Activated naive CD4-positive, alpha-beta T cell treated with anti-CD3 and anti-CD28 coated beads, Interleukin-2, amount 50 U/mL, for 24 hours (primary cell): ENCODE measurements around the gene NKIRAS2.

Experiments used
- H3K27ac Mint-ChIP-seq: one replicate; pipeline ENCODE4 v1.8.0; 2021; ENCODE audit warnings: mild to moderate bottlenecking, mixed read lengths
- H3K27me3 Mint-ChIP-seq: one replicate; pipeline ENCODE4 v1.8.0; 2021; ENCODE audit warnings: mixed read lengths
- H3K36me3 Mint-ChIP-seq: one replicate; pipeline ENCODE4 v1.8.0; 2021; ENCODE audit warnings: mixed read lengths
- H3K4me1 Mint-ChIP-seq: one replicate; pipeline ENCODE4 v1.8.0; 2021; ENCODE audit warnings: mixed read lengths
- H3K4me3 Mint-ChIP-seq: one replicate; pipeline ENCODE4 v1.8.0; 2021; ENCODE audit warnings: mild to moderate bottlenecking, mixed read lengths
- H3K9me3 Mint-ChIP-seq: one replicate; pipeline ENCODE4 v1.8.0; 2021; ENCODE audit warnings: mixed read lengths

NKIRAS2 gene

GRCh38 chr17:42034059-42034458 lies 14.2 kb downstream of the NKIRAS2 start:
- Mint-ChIP-seq H3K27ac (no peak overlapping the region), H3K36me3 (no peaks in the 10 kb centered on the region), H3K27me3 (peaks cover 5% of the 10 kb centered on the region), H3K4me1 (peaks cover 8% of the 10 kb centered on the region), H3K4me3 (no peak overlapping the region), H3K9me3 (no peaks in the 10 kb centered on the region)

- Mint-ChIP-seq H3K27ac (no peak overlapping the region), H3K4me1 (peaks cover 8% of the 10 kb centered on the region), H3K27me3 (peaks cover 5% of the 10 kb centered on the region), H3K4me3 (no peak overlapping the region), H3K36me3 (no peaks in the 10 kb centered on the region), H3K9me3 (no peaks in the 10 kb centered on the region)
These were observed 18.5 kb downstream of the NKIRAS2 start for GRCh38 chr17:42038221-42038973.

- Mint-ChIP-seq H3K9me3 (no peaks in the 10 kb centered on the region), H3K27ac (no peak overlapping the region), H3K27me3 (peaks cover 5% of the 10 kb centered on the region), H3K4me3 (no peak overlapping the region), H3K36me3 (no peaks in the 10 kb centered on the region), H3K4me1 (no peaks in the 10 kb centered on the region)
These were observed 20.2 kb downstream of the NKIRAS2 start for GRCh38 chr17:42039794-42040763.

- peaks cover 5% of the 10 kb centered on the region for H3K27me3 Mint-ChIP-seq
- no peak overlapping the region for H3K27ac Mint-ChIP-seq
- H3K4me3 Mint-ChIP-seq = no peak overlapping the region
- no peaks in the 10 kb centered on the region for H3K36me3 Mint-ChIP-seq
- H3K4me1 Mint-ChIP-seq = no peaks in the 10 kb centered on the region
- H3K9me3 Mint-ChIP-seq = no peaks in the 10 kb centered on the region
These were observed 20.9 kb downstream of the NKIRAS2 start for GRCh38 chr17:42040818-42041217.

- no peak overlapping the region for H3K4me3 Mint-ChIP-seq
- H3K27ac Mint-ChIP-seq = no peak overlapping the region
- no peaks in the 10 kb centered on the region for H3K4me1 Mint-ChIP-seq
- no peaks in the 10 kb centered on the region for H3K9me3 Mint-ChIP-seq
- H3K27me3 Mint-ChIP-seq = peaks cover 5% of the 10 kb centered on the region
- no peaks in the 10 kb centered on the region for H3K36me3 Mint-ChIP-seq
These were observed 21.7 kb downstream of the NKIRAS2 start for GRCh38 chr17:42041619-42042018.

- Mint-ChIP-seq H3K4me3 (no peak overlapping the region), H3K27me3 (peaks cover 2% of the 10 kb centered on the region), H3K9me3 (no peaks in the 10 kb centered on the region), H3K27ac (no peak overlapping the region), H3K36me3 (no peaks in the 10 kb centered on the region), H3K4me1 (no peaks in the 10 kb centered on the region)
These were observed 22.9 kb downstream of the NKIRAS2 start for GRCh38 chr17:42042598-42043319.

- H3K27me3 Mint-ChIP-seq = no peaks in the 10 kb centered on the region
- no peak overlapping the region for H3K4me3 Mint-ChIP-seq
- H3K9me3 Mint-ChIP-seq = no peaks in the 10 kb centered on the region
These were observed 25.8 kb downstream of the NKIRAS2 start for GRCh38 chr17:42045719-42046118.

GRCh38 chr17:42047343-42047742 lies 27.5 kb downstream of the NKIRAS2 start:
- Mint-ChIP-seq H3K27me3 (peaks cover 2% of the 10 kb centered on the region), H3K9me3 (no peaks in the 10 kb centered on the region), H3K27ac (no peak overlapping the region), H3K4me3 (no peak overlapping the region), H3K4me1 (peaks cover 6% of the 10 kb centered on the region), H3K36me3 (no peaks in the 10 kb centered on the region)

More at GRCh38 chr17:42045719-42046118, 25.8 kb downstream of the NKIRAS2 start:
- Mint-ChIP-seq H3K36me3 (no peaks in the 10 kb centered on the region), H3K4me1 (peaks cover 2% of the 10 kb centered on the region), H3K27ac (no peak overlapping the region)

GRCh38 chr17:42049834-42050392 lies 30.0 kb downstream of the NKIRAS2 start:
- H3K27me3 Mint-ChIP-seq = peaks cover 10% of the 10 kb centered on the region

GRCh38 chr17:42050393-42051012 lies 30.6 kb downstream of the NKIRAS2 start, which contains the start of gene C17orf113:
Gene C17orf113 (minus strand): TSS chr17:42050601. CDS start chr17:42043376, 7,225 bp downstream.
- Mint-ChIP-seq H3K4me1 (peaks cover 6% of the 10 kb centered on the region), H3K36me3 (no peaks in the 10 kb centered on the region), H3K27me3 (peaks cover 10% of the 10 kb centered on the region), H3K27ac (no peak within 1 kb of the TSS), H3K4me3 (peak within 1 kb of the TSS; percentile 74), H3K9me3 (no peaks in the 10 kb centered on the region)

More at GRCh38 chr17:42049834-42050392, 30.0 kb downstream of the NKIRAS2 start:
- Mint-ChIP-seq H3K4me1 (peaks cover 6% of the 10 kb centered on the region), H3K4me3 (peak overlapping the region; percentile 66), H3K36me3 (no peaks in the 10 kb centered on the region), H3K9me3 (no peaks in the 10 kb centered on the region), H3K27ac (no peak overlapping the region)

GRCh38 chr17:42051013-42051400 lies 31.1 kb downstream of the NKIRAS2 start:
- H3K4me3 Mint-ChIP-seq = peak overlapping the region; percentile 74
- no peak overlapping the region for H3K27ac Mint-ChIP-seq
- H3K36me3 Mint-ChIP-seq = no peaks in the 10 kb centered on the region
- H3K27me3 Mint-ChIP-seq = peaks cover 10% of the 10 kb centered on the region
- no peaks in the 10 kb centered on the region for H3K9me3 Mint-ChIP-seq
- H3K4me1 Mint-ChIP-seq = peaks cover 6% of the 10 kb centered on the region

- H3K9me3 Mint-ChIP-seq = no peaks in the 10 kb centered on the region
- H3K36me3 Mint-ChIP-seq = no peaks in the 10 kb centered on the region
- H3K4me1 Mint-ChIP-seq = peaks cover 6% of the 10 kb centered on the region
- H3K27ac Mint-ChIP-seq = no peak overlapping the region
- H3K27me3 Mint-ChIP-seq = peaks cover 10% of the 10 kb centered on the region
- H3K4me3 Mint-ChIP-seq = peak overlapping the region; percentile 31
These were observed 31.8 kb downstream of the NKIRAS2 start for GRCh38 chr17:42051645-42052044.

GRCh38 chr17:42052346-42052877 lies 32.5 kb downstream of the NKIRAS2 start:
- Mint-ChIP-seq H3K4me1 (peaks cover 6% of the 10 kb centered on the region), H3K27me3 (peaks cover 10% of the 10 kb centered on the region), H3K4me3 (no peak overlapping the region), H3K27ac (no peak overlapping the region), H3K36me3 (no peaks in the 10 kb centered on the region), H3K9me3 (no peaks in the 10 kb centered on the region)

GRCh38 chr17:42053731-42054500 lies 34.0 kb downstream of the NKIRAS2 start:
- no peak overlapping the region for H3K27ac Mint-ChIP-seq
- no peaks in the 10 kb centered on the region for H3K36me3 Mint-ChIP-seq
- no peak overlapping the region for H3K4me3 Mint-ChIP-seq
- H3K9me3 Mint-ChIP-seq = no peaks in the 10 kb centered on the region
- H3K27me3 Mint-ChIP-seq = peaks cover 10% of the 10 kb centered on the region
- peaks cover 6% of the 10 kb centered on the region for H3K4me1 Mint-ChIP-seq
